GM12864 (cell line): Measurements from ENCODE around the gene ANP32A.

Source experiments
- DNase-seq: peaks from one replicate; pipeline ENCODE4 v3.0.0-alpha.2; 2011; ENCODE audit warnings: low read depth
- H3K4me3 ChIP-seq: 2 replicates; pipeline ENCODE4 v1.5.1; 2011; ENCODE audit warnings: mild to moderate bottlenecking, low read depth, low read length, control low read depth
- TF ChIP-seq, protein P1 (sequence below): IDR thresholded peaks from 2 replicates; pipeline ENCODE4 v1.5.1; 2011; ENCODE audit warnings: low read depth, mild to moderate bottlenecking, moderate library complexity, low read length, control low read depth, inconsistent platforms; ENCODE audit errors: missing control alignments

Gene ANP32A

DNA sequence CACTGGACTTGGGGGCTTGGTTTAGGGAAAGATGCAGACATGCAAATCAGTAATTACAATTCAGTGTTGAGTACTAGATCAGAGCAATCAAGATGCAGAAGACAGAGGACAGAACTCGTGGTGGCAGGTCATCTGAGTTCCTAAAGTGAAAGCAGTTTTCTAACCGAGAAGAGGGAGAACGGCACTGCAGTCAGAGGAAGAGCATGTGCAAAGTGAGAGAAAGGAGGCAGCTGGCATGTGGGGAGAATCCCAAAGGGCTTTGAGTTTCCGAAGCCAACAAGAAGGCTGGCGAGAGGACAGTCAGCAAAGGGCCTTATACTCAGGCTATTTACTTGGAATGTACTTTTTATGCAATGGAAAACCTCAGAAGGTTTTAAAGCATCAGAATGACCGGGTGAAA lies 87.0 kb downstream of the ANP32A start:
- H3K4me3 ChIP-seq: no peak overlapping the region
- no peak for DNase-seq
- TF ChIP-seq, protein P1, sequence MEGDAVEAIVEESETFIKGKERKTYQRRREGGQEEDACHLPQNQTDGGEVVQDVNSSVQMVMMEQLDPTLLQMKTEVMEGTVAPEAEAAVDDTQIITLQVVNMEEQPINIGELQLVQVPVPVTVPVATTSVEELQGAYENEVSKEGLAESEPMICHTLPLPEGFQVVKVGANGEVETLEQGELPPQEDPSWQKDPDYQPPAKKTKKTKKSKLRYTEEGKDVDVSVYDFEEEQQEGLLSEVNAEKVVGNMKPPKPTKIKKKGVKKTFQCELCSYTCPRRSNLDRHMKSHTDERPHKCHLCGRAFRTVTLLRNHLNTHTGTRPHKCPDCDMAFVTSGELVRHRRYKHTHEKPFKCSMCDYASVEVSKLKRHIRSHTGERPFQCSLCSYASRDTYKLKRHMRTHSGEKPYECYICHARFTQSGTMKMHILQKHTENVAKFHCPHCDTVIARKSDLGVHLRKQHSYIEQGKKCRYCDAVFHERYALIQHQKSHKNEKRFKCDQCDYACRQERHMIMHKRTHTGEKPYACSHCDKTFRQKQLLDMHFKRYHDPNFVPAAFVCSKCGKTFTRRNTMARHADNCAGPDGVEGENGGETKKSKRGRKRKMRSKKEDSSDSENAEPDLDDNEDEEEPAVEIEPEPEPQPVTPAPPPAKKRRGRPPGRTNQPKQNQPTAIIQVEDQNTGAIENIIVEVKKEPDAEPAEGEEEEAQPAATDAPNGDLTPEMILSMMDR: no peak

DNA sequence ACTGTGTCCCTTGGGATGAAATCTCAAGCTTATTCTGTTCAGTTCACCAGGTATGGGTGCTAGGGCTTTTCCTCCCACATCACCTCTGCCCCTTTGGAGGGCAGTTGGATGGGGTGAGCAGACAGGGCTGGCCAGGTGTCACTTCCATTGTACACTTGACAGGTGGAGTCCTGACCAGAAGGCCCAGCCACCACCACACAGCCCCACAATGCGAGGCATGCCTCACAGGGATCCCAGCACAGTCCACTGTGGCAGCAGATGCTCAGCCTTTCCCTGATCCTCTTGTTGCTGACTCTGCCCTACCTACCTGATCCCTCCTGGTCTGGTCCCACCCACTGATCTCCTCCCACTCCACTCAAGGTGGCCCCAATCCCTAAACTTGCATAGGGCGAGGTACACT lies 88.2 kb downstream of the ANP32A start:
- TF ChIP-seq, protein P1: no peak
- H3K4me3 ChIP-seq: no peak overlapping the region
- no peak for DNase-seq

DNA sequence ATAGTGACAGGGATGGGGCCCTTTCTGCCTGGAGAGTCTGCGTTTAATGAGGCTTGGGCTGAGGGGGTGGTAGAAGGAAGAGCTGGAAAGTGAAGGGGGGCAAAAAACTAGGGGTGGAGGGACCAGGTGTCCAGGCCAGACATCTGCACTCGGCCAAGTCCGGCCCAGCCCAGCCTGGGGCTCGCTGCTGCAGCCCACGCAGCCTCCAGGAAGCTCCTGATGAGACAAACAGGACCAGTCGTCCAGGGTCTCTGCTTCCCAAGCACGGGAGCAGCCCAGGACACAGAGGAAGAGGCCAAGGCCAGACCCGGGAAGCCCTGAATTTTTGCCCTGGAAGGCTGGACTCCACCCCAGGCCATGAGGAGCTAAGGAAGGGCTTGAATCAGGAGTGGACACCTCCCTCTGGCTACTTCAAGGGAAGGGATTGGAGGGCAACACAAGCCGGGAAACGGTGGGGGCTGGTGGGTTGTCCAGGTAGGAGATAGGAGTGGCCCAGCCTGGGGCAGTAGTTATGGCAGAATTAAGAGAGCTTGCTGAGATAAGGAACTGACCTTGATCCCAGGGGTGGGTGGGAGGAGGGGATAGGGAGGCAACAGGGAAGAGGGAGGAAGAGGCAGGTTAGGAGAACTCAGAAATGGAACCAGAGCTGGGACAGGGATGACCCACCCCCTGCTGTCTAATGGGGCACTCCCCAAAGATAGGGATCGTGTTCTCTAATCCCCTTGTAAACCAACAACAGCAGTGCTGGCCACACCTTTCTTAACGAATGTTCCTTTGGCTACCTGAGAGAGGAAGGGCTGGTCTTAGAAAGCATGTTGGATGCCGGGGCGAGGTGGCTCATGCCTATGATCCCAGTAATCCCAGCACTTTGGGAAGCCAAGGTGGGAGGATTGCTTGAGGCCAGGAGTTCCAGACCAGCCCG lies 89.5 kb downstream of the ANP32A start:
- no peak for DNase-seq
- no peak overlapping the region for H3K4me3 ChIP-seq

DNA sequence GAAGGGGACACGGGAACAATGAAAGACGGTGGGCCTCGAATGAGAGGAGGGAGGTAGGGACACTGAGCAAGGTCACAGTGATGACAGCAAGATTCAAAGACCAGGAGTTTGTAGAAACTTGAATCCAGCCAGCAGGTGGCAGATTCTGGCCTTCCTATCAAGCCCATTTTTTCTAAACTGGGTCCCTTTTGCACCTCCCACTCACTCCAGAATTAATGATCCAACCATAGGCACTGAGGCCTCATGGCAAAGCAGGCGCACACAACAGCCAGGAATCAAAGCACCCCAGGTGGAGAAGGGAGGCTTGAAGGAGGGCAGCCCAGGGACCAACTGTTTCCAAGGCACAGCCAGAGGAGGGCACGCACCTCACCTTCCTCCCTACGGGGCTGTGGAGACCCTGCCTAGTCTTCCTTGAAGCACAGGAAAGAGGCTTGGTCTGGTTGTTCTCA lies 90.2 kb downstream of the ANP32A start:
- peak; percentile 10 for DNase-seq
- no peak overlapping the region for H3K4me3 ChIP-seq

More for the DNA sequence above, 89.5 kb downstream of the ANP32A start:
- TF ChIP-seq, protein P1: no peak

DNA sequence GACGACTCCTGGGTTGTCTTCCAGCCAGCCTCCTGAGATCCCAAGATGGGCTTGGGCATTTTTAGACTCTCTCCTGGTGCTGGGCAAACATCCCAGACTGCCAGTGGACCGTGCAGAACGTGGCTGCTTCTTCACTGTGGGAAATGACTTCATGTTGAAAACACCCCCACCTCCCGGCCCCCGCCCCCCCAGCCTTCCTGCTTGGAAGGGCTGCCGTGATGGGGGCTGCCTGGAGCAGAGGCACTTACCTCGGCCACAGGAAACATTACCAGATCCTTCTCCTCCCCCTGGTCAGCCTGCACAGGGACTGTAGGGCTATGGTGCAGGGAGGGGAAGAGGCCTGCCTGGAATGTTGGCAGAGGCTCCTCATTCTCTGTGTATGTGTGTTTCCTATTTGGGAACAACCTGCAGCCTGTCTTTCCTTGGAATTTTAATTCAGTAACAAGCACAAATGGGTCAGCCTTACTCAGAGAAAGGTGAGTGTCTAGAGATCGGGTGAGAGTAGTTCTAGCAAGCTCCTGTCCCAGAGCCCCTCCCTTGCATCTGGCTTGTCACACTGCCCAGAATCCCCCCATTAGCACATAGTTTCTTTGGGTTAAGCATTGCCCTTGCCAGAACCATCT lies 90.8 kb downstream of the ANP32A start:
- no peak for DNase-seq
- TF ChIP-seq, protein P1: no peak

More for the DNA sequence above, 90.2 kb downstream of the ANP32A start:
- TF ChIP-seq, protein P1: peak; percentile 57

More for the DNA sequence above, 90.8 kb downstream of the ANP32A start:
- H3K4me3 ChIP-seq: no peak overlapping the region
